Right lung (tissue), 5 donors: ENCODE data around the gene UPF2. TPM values are rescaled to one million over a fixed set of nuclear protein-coding genes. Genes with fewer than 3 reads are reported as not detected.
"Not testable (repeated sequence)": the region's sequence is repeated elsewhere in the genome, so short reads cannot be mapped to it uniquely, and the experiment has no call there.

Experiments
- DNase-seq, 2 donors: peaks; one replicate each; pipeline ENCODE4 v3.0.0-alpha.2; 2013
- polyA plus RNA-seq, 5 donors: library from polyadenylated mRNA; unstranded; fragments of 120-200 nt; gene quantifications; one replicate each; pipeline versions ENCODE4 v1.2.1 to v1.2.3, GENCODE V29; 2013; ENCODE audit warnings: inconsistent platforms in 1 of 5, low replicate concordance in 1 of 5; ENCODE audit not compliant: insufficient read length in 5 of 5, insufficient read depth in 1 of 5

UPF2 gene
- polyA plus RNA-seq, 5 donors, result 22.7 to 41.8 (median 37.2) TPM

- DNase-seq, result no peak
Measured at GRCh38 chr10:11982253-11982652, 60.4 kb downstream of the UPF2 start.

- DNase-seq, result no peak
Measured at GRCh38 chr10:11975795-11976194, 66.8 kb downstream of the UPF2 start.

GRCh38 chr10:11972523-11972922 lies 70.1 kb downstream of the UPF2 start:
- not testable (repeated sequence) for DNase-seq

- DNase-seq, result no peak
Measured at GRCh38 chr10:11962176-11962575, 80.4 kb downstream of the UPF2 start.

- no peak for DNase-seq
Measured at GRCh38 chr10:11961771-11962170, 80.8 kb downstream of the UPF2 start.

- no peak for DNase-seq
Measured at GRCh38 chr10:11959966-11960365, 82.6 kb downstream of the UPF2 start.

- peak; percentile 7 to 16 for DNase-seq
Measured at GRCh38 chr10:11958956-11959355, 83.7 kb downstream of the UPF2 start.

GRCh38 chr10:11951695-11952094 lies 90.9 kb downstream of the UPF2 start:
- no peak for DNase-seq

- DNase-seq, result no peak
Measured at GRCh38 chr10:11950325-11951018, 92.1 kb downstream of the UPF2 start.

- DNase-seq, result no peak
Measured at GRCh38 chr10:11949152-11949551, 93.5 kb downstream of the UPF2 start.

- DNase-seq, result no peak
Measured at GRCh38 chr10:11946652-11947051, 96.0 kb downstream of the UPF2 start.

GRCh38 chr10:11936389-11937152 lies 106.0 kb downstream of the UPF2 start:
- no peak for DNase-seq

GRCh38 chr10:11934262-11934661 lies 108.3 kb downstream of the UPF2 start:
- no peak for DNase-seq

- DNase-seq, result no peak
Measured at GRCh38 chr10:11933577-11934223, 108.9 kb downstream of the UPF2 start.

GRCh38 chr10:11931038-11931437 lies 111.6 kb downstream of the UPF2 start:
- DNase-seq, result no peak

GRCh38 chr10:11930312-11930978 lies 112.2 kb downstream of the UPF2 start:
- no peak for DNase-seq

- no peak for DNase-seq
Measured at GRCh38 chr10:11927746-11928145, 114.9 kb downstream of the UPF2 start.

- peak; percentile 28 to 32 for DNase-seq
Measured at GRCh38 chr10:11921800-11922392, 120.7 kb downstream of the UPF2 start.

GRCh38 chr10:11919271-11919670 lies 123.3 kb downstream of the UPF2 start:
- DNase-seq, result no peak

GRCh38 chr10:11918384-11918783 lies 124.2 kb downstream of the UPF2 start:
- DNase-seq, result no peak

GRCh38 chr10:11913079-11913641 lies 129.4 kb downstream of the UPF2 start:
- DNase-seq, result no peak

GRCh38 chr10:11910102-11910501 lies 132.5 kb downstream of the UPF2 start:
- DNase-seq, result no peak
